Astrocyte (in vitro differentiated cells and primary cell): ENCODE results near the gene MECR. TPM values are rescaled to one million over a fixed set of nuclear protein-coding genes. Genes with fewer than 3 reads are reported as not detected.

Source experiments
- DNase-seq: peaks from one replicate; pipeline ENCODE4 v3.0.0-alpha.2; 2010; ENCODE audit warnings: low read depth
- FAIRE-seq: peaks from 2 replicates; lab custom pipeline; 2011; peaks lifted over from hg19 to GRCh38; lab: Jason Lieb, UNC
- H2AFZ ChIP-seq: 2 replicates; pipeline ENCODE4 v1.6.0; 2012; ENCODE audit warnings: low read depth, low read length, inconsistent platforms
- H3K27ac ChIP-seq: 2 replicates; pipeline ENCODE4 v1.5.1; 2011; ENCODE audit warnings: low read depth, low read length, inconsistent platforms
- H3K27me3 ChIP-seq: 2 replicates; pipeline ENCODE4 v1.6.0; 2011; ENCODE audit warnings: low read length, inconsistent platforms; ENCODE audit not compliant: insufficient read depth
- H3K36me3 ChIP-seq: 2 replicates; pipeline ENCODE4 v1.5.1; 2011; ENCODE audit warnings: low read length, inconsistent platforms; ENCODE audit not compliant: insufficient read depth
- H3K4me1 ChIP-seq: 2 replicates; pipeline ENCODE4 v1.5.1; 2011; ENCODE audit warnings: low read length, inconsistent platforms; ENCODE audit not compliant: insufficient read depth
- H3K4me2 ChIP-seq: 2 replicates; pipeline ENCODE4 v1.6.0; 2012; ENCODE audit warnings: low read length, inconsistent platforms
- H3K4me3 ChIP-seq: 2 replicates; pipeline ENCODE4 v1.5.1; 2011; ENCODE audit warnings: low read depth, mild to moderate bottlenecking, low read length, inconsistent platforms; ENCODE audit not compliant: insufficient read depth
- H3K79me2 ChIP-seq: 2 replicates; pipeline ENCODE4 v1.6.0; 2012; ENCODE audit warnings: mild to moderate bottlenecking, low read length, inconsistent platforms; ENCODE audit not compliant: insufficient read depth
- H3K9ac ChIP-seq: 2 replicates; pipeline ENCODE4 v1.6.0; 2012; ENCODE audit warnings: mild to moderate bottlenecking, low read length, inconsistent platforms
- H3K9me3 ChIP-seq: 2 replicates; pipeline ENCODE4 v1.5.1; 2012; ENCODE audit warnings: low read depth, mild to moderate bottlenecking, low read length, inconsistent platforms; ENCODE audit not compliant: insufficient read depth
- H4K20me1 ChIP-seq: 2 replicates; pipeline ENCODE4 v1.6.0; 2012; ENCODE audit warnings: low read length, inconsistent platforms; ENCODE audit not compliant: insufficient read depth
- H3K27ac Mint-ChIP-seq: one replicate; pipeline ENCODE4 v1.8.0; 2021; ENCODE audit warnings: mild to moderate bottlenecking, mixed read lengths; ENCODE audit not compliant: unreplicated experiment
- H3K27me3 Mint-ChIP-seq: one replicate; pipeline ENCODE4 v1.8.0; 2021; ENCODE audit warnings: low read depth, mixed read lengths; ENCODE audit not compliant: unreplicated experiment
- H3K36me3 Mint-ChIP-seq: one replicate; pipeline ENCODE4 v1.8.0; 2021; ENCODE audit warnings: low read depth, mixed read lengths; ENCODE audit not compliant: unreplicated experiment
- H3K4me1 Mint-ChIP-seq: one replicate; pipeline ENCODE4 v1.8.0; 2021; ENCODE audit warnings: low read depth, mixed read lengths; ENCODE audit not compliant: unreplicated experiment
- H3K4me3 Mint-ChIP-seq: one replicate; pipeline ENCODE4 v1.8.0; 2021; ENCODE audit warnings: mild to moderate bottlenecking, moderate library complexity, mixed read lengths; ENCODE audit not compliant: unreplicated experiment
- H3K9me3 Mint-ChIP-seq: one replicate; pipeline ENCODE4 v1.8.0; 2021; ENCODE audit warnings: mild to moderate bottlenecking, mixed read lengths; ENCODE audit not compliant: unreplicated experiment
- EZH2 ChIP-seq: IDR thresholded peaks from 2 replicates; pipeline ENCODE4 v1.6.1; 2012; ENCODE audit warnings: mild to moderate bottlenecking, low read length, inconsistent platforms; ENCODE audit not compliant: insufficient read depth
- total RNA-seq: library from RNA; stranded (reverse); gene quantifications from 2 replicates; pipeline ENCODE4 v1.2.1, GENCODE V29; 2021
- TF ChIP-seq, protein P1 (sequence below): IDR thresholded peaks from 2 replicates; pipeline ENCODE4 v1.5.1; 2011; ENCODE audit warnings: low read depth, mild to moderate bottlenecking, inconsistent platforms, low read length, moderate library complexity; ENCODE audit not compliant: insufficient read depth

MECR gene
- total RNA-seq, 1 donor from 2014 or later = 25.1 TPM

DNA sequence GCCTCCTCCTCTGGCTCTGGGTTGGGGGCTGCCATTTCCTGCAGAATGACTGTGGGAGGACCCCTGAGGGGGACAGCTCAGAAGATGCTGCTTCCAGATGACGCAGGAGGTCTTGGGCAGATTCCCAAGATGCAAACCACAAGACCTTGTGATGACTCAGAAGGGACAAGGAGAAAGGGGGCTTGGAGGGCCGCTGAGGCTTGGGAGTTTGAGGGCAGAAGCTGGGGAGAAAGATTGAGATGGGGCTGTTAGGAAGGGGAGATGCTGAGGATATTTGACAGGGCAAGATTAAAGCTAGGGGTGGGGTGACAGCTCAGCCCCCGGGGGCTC is 13.1 kb upstream of the MECR start:
- Histone ChIP-seq H3K36me3 (no peaks in the 10 kb centered on the region), H3K27ac (peak overlapping the region; percentile 27), H3K79me2 (peaks cover 64% of the 10 kb centered on the region), H3K4me1 (peaks cover 32% of the 10 kb centered on the region), H3K4me2 (peak overlapping the region; percentile 78), H2AFZ (no peak overlapping the region), H3K9ac (peak overlapping the region; percentile 53), H3K27me3 (no peaks in the 10 kb centered on the region), H3K9me3 (no peaks in the 10 kb centered on the region), H4K20me1 (peaks cover 36% of the 10 kb centered on the region), H3K4me3 (no peak overlapping the region)
- DNase-seq (peak; percentile 84), FAIRE-seq (no peak)
- Mint-ChIP-seq H3K27me3 (peaks cover 3% of the 10 kb centered on the region), H3K9me3 (no peaks in the 10 kb centered on the region), H3K4me3 (no peak overlapping the region), H3K4me1 (peaks cover 29% of the 10 kb centered on the region), H3K36me3 (peaks cover 3% of the 10 kb centered on the region), H3K27ac (no peak overlapping the region)
- no peak for TF ChIP-seq EZH2
- TF ChIP-seq, protein P1, sequence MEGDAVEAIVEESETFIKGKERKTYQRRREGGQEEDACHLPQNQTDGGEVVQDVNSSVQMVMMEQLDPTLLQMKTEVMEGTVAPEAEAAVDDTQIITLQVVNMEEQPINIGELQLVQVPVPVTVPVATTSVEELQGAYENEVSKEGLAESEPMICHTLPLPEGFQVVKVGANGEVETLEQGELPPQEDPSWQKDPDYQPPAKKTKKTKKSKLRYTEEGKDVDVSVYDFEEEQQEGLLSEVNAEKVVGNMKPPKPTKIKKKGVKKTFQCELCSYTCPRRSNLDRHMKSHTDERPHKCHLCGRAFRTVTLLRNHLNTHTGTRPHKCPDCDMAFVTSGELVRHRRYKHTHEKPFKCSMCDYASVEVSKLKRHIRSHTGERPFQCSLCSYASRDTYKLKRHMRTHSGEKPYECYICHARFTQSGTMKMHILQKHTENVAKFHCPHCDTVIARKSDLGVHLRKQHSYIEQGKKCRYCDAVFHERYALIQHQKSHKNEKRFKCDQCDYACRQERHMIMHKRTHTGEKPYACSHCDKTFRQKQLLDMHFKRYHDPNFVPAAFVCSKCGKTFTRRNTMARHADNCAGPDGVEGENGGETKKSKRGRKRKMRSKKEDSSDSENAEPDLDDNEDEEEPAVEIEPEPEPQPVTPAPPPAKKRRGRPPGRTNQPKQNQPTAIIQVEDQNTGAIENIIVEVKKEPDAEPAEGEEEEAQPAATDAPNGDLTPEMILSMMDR = no peak

DNA sequence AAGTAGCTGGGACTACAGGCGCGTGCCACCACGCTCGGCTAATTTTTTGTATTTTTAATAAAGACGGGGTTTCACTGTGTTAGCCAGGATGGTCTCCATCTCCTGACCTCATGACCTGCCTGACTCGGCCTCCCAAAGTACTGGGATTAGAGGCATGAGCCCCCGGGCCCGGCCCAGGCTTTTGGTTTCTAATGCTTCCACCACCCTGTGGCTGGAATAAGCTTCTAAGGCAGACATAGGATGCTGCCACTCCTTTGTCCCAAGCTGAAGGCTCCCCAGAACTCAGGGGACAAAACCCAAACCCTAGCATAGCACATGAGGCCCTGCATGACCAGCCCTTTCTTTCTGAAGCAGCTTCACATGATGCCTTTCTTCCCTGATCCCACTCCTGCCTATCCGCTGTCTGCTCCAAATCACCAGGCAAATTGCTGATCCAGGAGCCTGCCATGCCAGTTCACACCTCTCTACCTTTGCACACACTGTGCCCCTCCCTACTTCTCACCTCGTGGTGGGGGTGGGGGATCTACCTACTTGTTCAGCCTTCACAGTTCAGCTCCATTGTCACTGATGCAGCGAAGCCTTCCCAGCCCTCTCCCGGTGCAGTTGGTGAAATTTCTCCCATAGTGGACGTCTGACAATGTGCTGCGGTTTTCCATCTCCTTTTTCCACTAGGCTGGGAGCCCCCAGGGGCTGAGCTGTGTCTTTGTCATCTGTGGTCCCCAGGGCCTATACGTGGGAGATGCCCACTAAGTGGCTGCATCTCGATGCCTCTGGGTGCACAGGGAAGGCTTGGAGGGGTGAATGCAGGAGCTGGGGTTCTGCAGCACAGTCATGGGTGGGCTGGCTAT is 12.5 kb upstream of the MECR start:
- Histone ChIP-seq H3K27ac (peak overlapping the region; percentile 44), H3K4me2 (peak overlapping the region; percentile 78), H3K9ac (peak overlapping the region; percentile 23), H3K4me3 (no peak overlapping the region), H3K79me2 (peaks cover 61% of the 10 kb centered on the region), H3K36me3 (no peaks in the 10 kb centered on the region), H3K4me1 (peaks cover 32% of the 10 kb centered on the region), H2AFZ (peak overlapping the region; percentile 12), H4K20me1 (peaks cover 40% of the 10 kb centered on the region), H3K9me3 (no peaks in the 10 kb centered on the region), H3K27me3 (no peaks in the 10 kb centered on the region)
- Mint-ChIP-seq H3K27ac (no peak overlapping the region), H3K27me3 (peaks cover 3% of the 10 kb centered on the region), H3K4me1 (peaks cover 27% of the 10 kb centered on the region), H3K36me3 (peaks cover 5% of the 10 kb centered on the region), H3K4me3 (no peak overlapping the region), H3K9me3 (no peaks in the 10 kb centered on the region)
- DNase-seq (no peak), FAIRE-seq (no peak)
- TF ChIP-seq, protein P1 = no peak

DNA sequence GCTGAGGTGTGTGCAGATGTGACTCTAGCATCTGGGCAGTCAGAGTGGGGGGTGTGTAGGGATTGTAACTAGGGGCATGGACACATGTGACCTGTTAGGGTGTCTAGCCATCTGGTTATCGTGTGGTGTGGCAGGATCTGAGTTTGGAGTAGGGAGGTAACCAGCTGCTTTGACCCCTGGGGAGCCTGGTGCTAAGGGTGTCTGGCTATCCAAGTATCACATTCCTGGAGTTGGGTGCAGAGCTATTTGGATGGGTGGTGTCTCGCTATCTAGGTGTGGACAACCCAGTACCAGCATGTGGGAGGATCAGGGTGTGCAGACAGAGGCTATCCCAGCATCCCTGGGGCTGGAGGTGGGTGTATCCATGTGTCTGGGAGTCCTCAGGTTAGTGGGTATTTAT is 10.3 kb upstream of the MECR start:
- DNase-seq (no peak), FAIRE-seq (no peak)
- Mint-ChIP-seq H3K36me3 (peaks cover 1% of the 10 kb centered on the region), H3K27ac (no peak overlapping the region), H3K27me3 (no peaks in the 10 kb centered on the region), H3K9me3 (no peaks in the 10 kb centered on the region), H3K4me3 (no peak overlapping the region), H3K4me1 (peaks cover 24% of the 10 kb centered on the region)
- H3K27ac ChIP-seq = no peak overlapping the region
- TF ChIP-seq, protein P1 = no peak
- no peak for TF ChIP-seq EZH2
- H3K79me2 ChIP-seq = peaks cover 56% of the 10 kb centered on the region
- no peak overlapping the region for H2AFZ ChIP-seq
- peaks cover 42% of the 10 kb centered on the region for H3K4me1 ChIP-seq
- no peak overlapping the region for H3K4me3 ChIP-seq
- no peaks in the 10 kb centered on the region for H3K36me3 ChIP-seq
- H3K9ac ChIP-seq = no peak overlapping the region
- H3K4me2 ChIP-seq = no peak overlapping the region
- H3K9me3 ChIP-seq = no peaks in the 10 kb centered on the region
- no peaks in the 10 kb centered on the region for H3K27me3 ChIP-seq
- H4K20me1 ChIP-seq = peaks cover 43% of the 10 kb centered on the region
